Astrocyte (in vitro differentiated cells and primary cell): ENCODE measurements around the gene CACNB2. TPM values are rescaled to one million over a fixed set of nuclear protein-coding genes. Genes with fewer than 3 reads are reported as not detected.

Source experiments
- DNase-seq: peaks from one replicate; pipeline ENCODE4 v3.0.0-alpha.2; 2010; ENCODE audit warnings: low read depth
- FAIRE-seq: peaks from 2 replicates; lab custom pipeline; 2011; peaks lifted over from hg19 to GRCh38; lab: Jason Lieb, UNC
- H2AFZ ChIP-seq: 2 replicates; pipeline ENCODE4 v1.6.0; 2012; ENCODE audit warnings: low read depth, low read length, inconsistent platforms
- H3K27ac ChIP-seq: 2 replicates; pipeline ENCODE4 v1.5.1; 2011; ENCODE audit warnings: low read depth, low read length, inconsistent platforms
- H3K27me3 ChIP-seq: 2 replicates; pipeline ENCODE4 v1.6.0; 2011; ENCODE audit warnings: low read length, inconsistent platforms; ENCODE audit not compliant: insufficient read depth
- H3K36me3 ChIP-seq: 2 replicates; pipeline ENCODE4 v1.5.1; 2011; ENCODE audit warnings: low read length, inconsistent platforms; ENCODE audit not compliant: insufficient read depth
- H3K4me1 ChIP-seq: 2 replicates; pipeline ENCODE4 v1.5.1; 2011; ENCODE audit warnings: low read length, inconsistent platforms; ENCODE audit not compliant: insufficient read depth
- H3K4me2 ChIP-seq: 2 replicates; pipeline ENCODE4 v1.6.0; 2012; ENCODE audit warnings: low read length, inconsistent platforms
- H3K4me3 ChIP-seq: 2 replicates; pipeline ENCODE4 v1.5.1; 2011; ENCODE audit warnings: low read depth, mild to moderate bottlenecking, low read length, inconsistent platforms; ENCODE audit not compliant: insufficient read depth
- H3K79me2 ChIP-seq: 2 replicates; pipeline ENCODE4 v1.6.0; 2012; ENCODE audit warnings: mild to moderate bottlenecking, low read length, inconsistent platforms; ENCODE audit not compliant: insufficient read depth
- H3K9ac ChIP-seq: 2 replicates; pipeline ENCODE4 v1.6.0; 2012; ENCODE audit warnings: mild to moderate bottlenecking, low read length, inconsistent platforms
- H3K9me3 ChIP-seq: 2 replicates; pipeline ENCODE4 v1.5.1; 2012; ENCODE audit warnings: low read depth, mild to moderate bottlenecking, low read length, inconsistent platforms; ENCODE audit not compliant: insufficient read depth
- H4K20me1 ChIP-seq: 2 replicates; pipeline ENCODE4 v1.6.0; 2012; ENCODE audit warnings: low read length, inconsistent platforms; ENCODE audit not compliant: insufficient read depth
- H3K27ac Mint-ChIP-seq: one replicate; pipeline ENCODE4 v1.8.0; 2021; ENCODE audit warnings: mild to moderate bottlenecking, mixed read lengths; ENCODE audit not compliant: unreplicated experiment
- H3K27me3 Mint-ChIP-seq: one replicate; pipeline ENCODE4 v1.8.0; 2021; ENCODE audit warnings: low read depth, mixed read lengths; ENCODE audit not compliant: unreplicated experiment
- H3K36me3 Mint-ChIP-seq: one replicate; pipeline ENCODE4 v1.8.0; 2021; ENCODE audit warnings: low read depth, mixed read lengths; ENCODE audit not compliant: unreplicated experiment
- H3K4me1 Mint-ChIP-seq: one replicate; pipeline ENCODE4 v1.8.0; 2021; ENCODE audit warnings: low read depth, mixed read lengths; ENCODE audit not compliant: unreplicated experiment
- H3K4me3 Mint-ChIP-seq: one replicate; pipeline ENCODE4 v1.8.0; 2021; ENCODE audit warnings: mild to moderate bottlenecking, moderate library complexity, mixed read lengths; ENCODE audit not compliant: unreplicated experiment
- H3K9me3 Mint-ChIP-seq: one replicate; pipeline ENCODE4 v1.8.0; 2021; ENCODE audit warnings: mild to moderate bottlenecking, mixed read lengths; ENCODE audit not compliant: unreplicated experiment
- EZH2 ChIP-seq: IDR thresholded peaks from 2 replicates; pipeline ENCODE4 v1.6.1; 2012; ENCODE audit warnings: mild to moderate bottlenecking, low read length, inconsistent platforms; ENCODE audit not compliant: insufficient read depth
- total RNA-seq: library from RNA; stranded (reverse); gene quantifications from 2 replicates; pipeline ENCODE4 v1.2.1, GENCODE V29; 2021
- TF ChIP-seq, protein P1 (sequence below): IDR thresholded peaks from 2 replicates; pipeline ENCODE4 v1.5.1; 2011; ENCODE audit warnings: low read depth, mild to moderate bottlenecking, inconsistent platforms, low read length, moderate library complexity; ENCODE audit not compliant: insufficient read depth

CACNB2 gene
- total RNA-seq, 1 donor from 2014 or later, result 0.66 TPM

DNA sequence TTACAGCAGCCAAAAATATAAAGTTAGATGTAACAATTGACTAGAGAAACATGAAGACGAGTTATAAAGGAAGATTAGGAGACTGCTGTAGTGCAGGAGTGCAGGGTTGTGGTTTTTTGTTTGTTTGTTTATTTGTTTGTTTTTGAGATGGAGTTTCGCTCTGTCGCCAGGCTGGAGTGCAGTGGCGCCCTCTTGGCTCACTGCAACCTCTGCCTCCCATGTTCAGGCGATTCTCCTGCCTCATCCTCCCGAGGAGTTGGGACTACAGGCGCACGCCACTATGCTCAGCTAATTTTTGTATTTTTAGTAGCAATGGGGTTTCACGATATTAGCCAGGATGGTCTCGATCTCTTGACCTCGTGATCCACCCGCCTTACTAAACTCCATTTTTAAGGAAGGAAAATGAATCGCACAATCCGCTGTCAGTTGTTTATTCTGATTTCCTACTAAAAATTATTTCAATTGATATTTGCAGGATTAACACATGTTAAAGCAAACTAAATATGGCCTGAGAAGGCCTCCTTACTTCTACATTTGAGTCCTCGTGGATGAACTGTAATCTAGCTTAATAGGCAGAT is 277.8 kb downstream of the CACNB2 start:
- H3K27ac Mint-ChIP-seq, result no peak overlapping the region
- peak overlapping the region; percentile 29 for H2AFZ ChIP-seq
- no peaks in the 10 kb centered on the region for H3K27me3 ChIP-seq
- H3K9me3 ChIP-seq, result no peaks in the 10 kb centered on the region
- FAIRE-seq, result no peak
- no peak overlapping the region for H3K4me2 ChIP-seq
- H3K27ac ChIP-seq, result no peak overlapping the region
- no peak overlapping the region for H3K4me3 Mint-ChIP-seq
- H3K27me3 Mint-ChIP-seq, result no peaks in the 10 kb centered on the region
- TF ChIP-seq EZH2, result no peak
- TF ChIP-seq, protein P1, sequence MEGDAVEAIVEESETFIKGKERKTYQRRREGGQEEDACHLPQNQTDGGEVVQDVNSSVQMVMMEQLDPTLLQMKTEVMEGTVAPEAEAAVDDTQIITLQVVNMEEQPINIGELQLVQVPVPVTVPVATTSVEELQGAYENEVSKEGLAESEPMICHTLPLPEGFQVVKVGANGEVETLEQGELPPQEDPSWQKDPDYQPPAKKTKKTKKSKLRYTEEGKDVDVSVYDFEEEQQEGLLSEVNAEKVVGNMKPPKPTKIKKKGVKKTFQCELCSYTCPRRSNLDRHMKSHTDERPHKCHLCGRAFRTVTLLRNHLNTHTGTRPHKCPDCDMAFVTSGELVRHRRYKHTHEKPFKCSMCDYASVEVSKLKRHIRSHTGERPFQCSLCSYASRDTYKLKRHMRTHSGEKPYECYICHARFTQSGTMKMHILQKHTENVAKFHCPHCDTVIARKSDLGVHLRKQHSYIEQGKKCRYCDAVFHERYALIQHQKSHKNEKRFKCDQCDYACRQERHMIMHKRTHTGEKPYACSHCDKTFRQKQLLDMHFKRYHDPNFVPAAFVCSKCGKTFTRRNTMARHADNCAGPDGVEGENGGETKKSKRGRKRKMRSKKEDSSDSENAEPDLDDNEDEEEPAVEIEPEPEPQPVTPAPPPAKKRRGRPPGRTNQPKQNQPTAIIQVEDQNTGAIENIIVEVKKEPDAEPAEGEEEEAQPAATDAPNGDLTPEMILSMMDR, result no peak
- DNase-seq, result no peak
- H4K20me1 ChIP-seq, result no peaks in the 10 kb centered on the region
- no peaks in the 10 kb centered on the region for H3K4me1 ChIP-seq
- H3K9ac ChIP-seq, result no peak overlapping the region
- H3K36me3 Mint-ChIP-seq, result no peaks in the 10 kb centered on the region
- H3K9me3 Mint-ChIP-seq, result no peaks in the 10 kb centered on the region
- no peaks in the 10 kb centered on the region for H3K4me1 Mint-ChIP-seq
- no peaks in the 10 kb centered on the region for H3K36me3 ChIP-seq
- H3K4me3 ChIP-seq, result no peak overlapping the region
- no peaks in the 10 kb centered on the region for H3K79me2 ChIP-seq

DNA sequence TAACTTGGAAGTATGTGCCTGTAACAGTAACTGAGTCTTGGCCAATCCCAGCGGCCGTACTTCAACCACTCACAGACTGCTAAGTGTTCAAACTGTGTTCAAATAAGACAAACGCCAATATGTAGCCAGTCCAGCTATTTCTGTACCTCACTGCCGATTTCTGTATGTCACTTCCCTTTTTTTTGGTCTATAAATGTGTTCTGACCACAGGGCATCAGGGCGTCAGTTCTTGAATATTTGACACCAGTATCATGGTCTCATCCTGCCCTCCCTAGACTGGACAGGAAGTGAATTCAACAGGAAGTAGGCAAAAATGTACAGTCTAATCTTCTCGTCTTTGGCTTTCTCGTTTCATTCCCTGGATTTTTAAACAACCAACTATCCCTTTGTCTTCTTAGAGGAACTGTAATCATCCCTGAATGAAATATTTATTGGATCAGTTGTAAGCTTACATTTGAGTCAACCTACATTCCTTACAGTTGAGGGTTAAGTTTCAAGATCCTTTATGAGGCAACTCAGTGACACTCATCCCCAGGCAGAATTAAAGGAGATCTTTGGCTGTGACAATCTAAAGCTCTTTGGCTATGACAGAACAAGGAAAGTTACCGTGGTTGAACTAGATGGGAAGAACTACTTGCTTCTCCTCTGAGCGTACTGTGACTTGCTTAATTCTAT is 278.5 kb downstream of the CACNB2 start:
- DNase-seq (peak; percentile 34), FAIRE-seq (no peak)
- no peak overlapping the region for H3K4me2 ChIP-seq
- no peak overlapping the region for H3K27ac ChIP-seq
- H3K36me3 Mint-ChIP-seq, result no peaks in the 10 kb centered on the region
- H3K27ac Mint-ChIP-seq, result no peak overlapping the region
- no peaks in the 10 kb centered on the region for H3K4me1 Mint-ChIP-seq
- H3K4me3 ChIP-seq, result no peak overlapping the region
- H2AFZ ChIP-seq, result peak overlapping the region; percentile 29
- H4K20me1 ChIP-seq, result no peaks in the 10 kb centered on the region
- no peaks in the 10 kb centered on the region for H3K36me3 ChIP-seq
- H3K4me3 Mint-ChIP-seq, result no peak overlapping the region
- no peaks in the 10 kb centered on the region for H3K9me3 ChIP-seq
- TF ChIP-seq EZH2, result no peak
- TF ChIP-seq, protein P1, result no peak
- H3K4me1 ChIP-seq, result no peaks in the 10 kb centered on the region
- no peaks in the 10 kb centered on the region for H3K79me2 ChIP-seq
- no peaks in the 10 kb centered on the region for H3K27me3 ChIP-seq
- no peaks in the 10 kb centered on the region for H3K9me3 Mint-ChIP-seq
- no peaks in the 10 kb centered on the region for H3K27me3 Mint-ChIP-seq
- no peak overlapping the region for H3K9ac ChIP-seq

DNA sequence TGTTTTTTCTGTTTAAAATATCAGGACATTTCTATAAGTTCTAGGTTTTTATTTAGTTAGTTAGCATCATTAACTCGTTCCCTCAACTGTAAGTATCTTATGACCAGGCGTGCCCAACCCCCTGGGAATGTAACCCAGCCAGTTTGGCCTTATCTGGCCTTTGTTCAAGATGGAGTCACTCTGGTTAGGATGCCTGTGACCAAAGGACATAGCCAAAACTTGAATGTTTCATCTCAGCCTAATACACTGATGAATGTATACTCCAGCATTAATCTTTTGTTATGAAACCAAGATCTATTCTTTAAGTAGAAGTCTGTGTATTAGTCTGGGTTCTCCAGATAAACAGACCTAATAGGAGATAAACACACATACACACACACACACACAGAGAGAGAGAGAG is 279.7 kb downstream of the CACNB2 start:
- FAIRE-seq (no peak), DNase-seq (no peak)
- no peaks in the 10 kb centered on the region for H3K4me1 Mint-ChIP-seq
- no peak overlapping the region for H3K4me3 Mint-ChIP-seq
- no peak overlapping the region for H3K9ac ChIP-seq
- no peaks in the 10 kb centered on the region for H4K20me1 ChIP-seq
- no peaks in the 10 kb centered on the region for H3K4me1 ChIP-seq
- H3K4me2 ChIP-seq, result no peak overlapping the region
- H3K9me3 Mint-ChIP-seq, result no peaks in the 10 kb centered on the region
- no peaks in the 10 kb centered on the region for H3K36me3 ChIP-seq
- H3K27ac ChIP-seq, result no peak overlapping the region
- no peak overlapping the region for H3K27ac Mint-ChIP-seq
- no peaks in the 10 kb centered on the region for H3K27me3 ChIP-seq
- H3K79me2 ChIP-seq, result no peaks in the 10 kb centered on the region
- no peak overlapping the region for H2AFZ ChIP-seq
- no peaks in the 10 kb centered on the region for H3K9me3 ChIP-seq
- no peaks in the 10 kb centered on the region for H3K36me3 Mint-ChIP-seq
- H3K27me3 Mint-ChIP-seq, result no peaks in the 10 kb centered on the region
- no peak overlapping the region for H3K4me3 ChIP-seq
- TF ChIP-seq EZH2, result no peak
- TF ChIP-seq, protein P1, result no peak
